Stimulated activated effector memory CD8-positive, alpha-beta T cell treated with anti-CD3 and anti-CD28 coated beads, Interleukin-12 subunit alpha, Interleukin-12 subunit beta, amount 100 ng/mL, for 72 hours (primary cell): ENCODE results near the gene ZNF774.
A peak's percentile ranks its signal among the peaks of the same experiment; 100 is the strongest.
"Not testable (repeated sequence)": the region's sequence is repeated elsewhere in the genome, so short reads cannot be mapped to it uniquely, and the experiment has no call there.

Source experiments
- ATAC-seq: fragments of 150-1000 bp; cut with Tn5 transposase; 2 replicates; pipeline ENCODE4 v1.10.0; 2021
- DNase-seq, 2 donors: peaks; one replicate each; pipeline ENCODE4 v3.0.0; 2021 to 2022; ENCODE audit warnings: low spot score in 2 of 2
- H3K27ac Mint-ChIP-seq: one replicate; pipeline ENCODE4 v1.8.0; 2022; ENCODE audit warnings: mild to moderate bottlenecking, mixed read lengths
- H3K36me3 Mint-ChIP-seq: one replicate; pipeline ENCODE4 v1.8.0; 2022; ENCODE audit warnings: mild to moderate bottlenecking, mixed read lengths
- H3K4me1 Mint-ChIP-seq: one replicate; pipeline ENCODE4 v1.8.0; 2022; ENCODE audit warnings: mixed read lengths
- H3K4me3 Mint-ChIP-seq: one replicate; pipeline ENCODE4 v1.8.0; 2022; ENCODE audit warnings: mild to moderate bottlenecking, mixed read lengths
- H3K9me3 Mint-ChIP-seq: one replicate; pipeline ENCODE4 v1.8.0; 2022; ENCODE audit warnings: mixed read lengths

ZNF774 gene

DNA sequence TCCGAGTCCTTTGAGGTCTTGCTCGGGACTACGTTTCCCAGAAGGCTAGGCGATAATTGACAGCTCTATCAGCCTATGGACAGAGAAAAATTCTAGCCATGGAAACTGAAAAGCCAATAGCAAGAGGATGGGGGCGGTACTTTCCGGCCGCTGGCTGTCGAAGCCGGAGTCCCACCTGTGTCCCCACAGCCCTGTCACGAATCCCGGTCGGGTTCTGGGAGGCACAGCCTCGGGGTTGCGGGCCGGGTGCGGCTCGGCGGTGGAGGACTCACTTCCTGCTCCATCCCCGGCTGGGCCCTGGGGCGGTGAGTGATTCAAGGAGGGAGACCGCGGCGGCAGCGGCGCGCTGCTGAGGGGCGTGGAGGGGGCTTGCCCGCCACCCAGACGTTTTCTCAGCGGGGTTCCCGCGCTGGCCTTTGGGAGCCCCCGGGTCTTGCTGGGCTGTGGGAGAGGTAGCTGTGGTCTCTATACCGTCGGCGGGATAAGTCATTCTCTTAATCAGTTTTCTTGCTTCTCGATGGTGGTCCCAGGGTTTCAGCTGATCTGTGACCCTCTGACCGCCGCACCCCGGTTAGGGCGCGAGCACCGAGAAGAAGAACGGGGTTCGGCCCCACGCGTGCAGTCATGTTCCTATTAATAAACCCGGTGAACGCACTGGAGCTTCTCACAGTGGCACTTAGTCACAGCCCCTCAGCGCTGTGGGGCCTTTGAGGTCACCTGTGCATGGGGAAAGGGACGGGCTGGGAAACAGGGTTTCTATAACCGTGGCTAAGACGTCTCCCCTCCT lies at the start of gene ZNF774:
ZNF774 (plus strand) TSS at position 178 of the 787 bp plus-strand sequence. CDS start 2,377 bp downstream, outside the sequence.
- no peaks in the 10 kb centered on the region for H3K36me3 Mint-ChIP-seq
- peak; percentile 81 to 96 for DNase-seq
- peak within 1 kb of the TSS; percentile 89 for H3K27ac Mint-ChIP-seq
- H3K4me3 Mint-ChIP-seq: peak within 1 kb of the TSS; percentile 85
- peaks cover 16% of the 10 kb centered on the region for H3K4me1 Mint-ChIP-seq
- H3K9me3 Mint-ChIP-seq: no peaks in the 10 kb centered on the region
- peak; percentile 97 for ATAC-seq

DNA sequence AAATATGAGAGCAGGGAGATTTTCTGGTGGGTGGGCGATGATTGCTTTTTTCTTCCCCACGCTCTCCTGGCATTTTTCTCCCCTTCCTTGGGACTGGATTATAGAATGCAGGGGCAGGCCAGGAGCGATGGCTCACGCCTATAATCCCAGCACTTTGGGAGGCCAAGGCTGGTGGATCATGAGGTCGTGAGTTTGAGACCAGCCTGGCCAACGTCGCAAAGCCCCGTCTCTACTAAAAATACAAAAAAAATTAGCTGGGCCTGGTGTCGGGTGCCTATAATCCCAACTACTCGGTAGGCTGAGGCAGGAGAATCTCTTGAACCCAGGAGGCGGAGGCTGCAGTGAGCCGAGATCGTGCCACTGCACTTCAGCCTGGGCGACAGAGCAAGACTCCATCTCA lies 46.7 kb upstream of the ZNF774 start:
- not testable (repeated sequence) for ATAC-seq, H3K9me3 Mint-ChIP-seq, H3K27ac Mint-ChIP-seq, DNase-seq, H3K4me3 Mint-ChIP-seq, H3K36me3 Mint-ChIP-seq
- peaks cover 44% of the 10 kb centered on the region for H3K4me1 Mint-ChIP-seq

DNA sequence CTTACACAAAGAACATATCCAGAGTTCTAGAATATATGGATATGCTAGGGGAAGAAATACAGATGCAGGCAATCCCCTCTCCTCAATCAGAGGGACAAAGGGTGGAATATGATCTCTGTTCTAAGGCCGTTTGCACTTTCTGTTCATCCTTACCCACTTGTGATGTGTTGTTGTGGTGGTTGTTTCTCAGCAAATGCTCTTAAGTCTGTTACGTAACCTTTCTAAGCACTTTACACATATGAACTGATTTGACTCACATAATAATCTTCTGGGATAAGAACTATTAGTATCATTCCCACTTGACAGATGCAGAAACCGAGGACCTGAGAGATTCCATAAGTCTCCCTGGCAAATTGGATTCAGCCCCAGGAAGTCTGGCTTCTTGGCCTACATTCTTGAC lies 46.2 kb upstream of the ZNF774 start:
- ATAC-seq (no peak), DNase-seq (no peak)
- Mint-ChIP-seq H3K9me3 (no peaks in the 10 kb centered on the region), H3K36me3 (no peaks in the 10 kb centered on the region), H3K27ac (no peak overlapping the region), H3K4me1 (peaks cover 38% of the 10 kb centered on the region), H3K4me3 (peak overlapping the region; percentile 60)

DNA sequence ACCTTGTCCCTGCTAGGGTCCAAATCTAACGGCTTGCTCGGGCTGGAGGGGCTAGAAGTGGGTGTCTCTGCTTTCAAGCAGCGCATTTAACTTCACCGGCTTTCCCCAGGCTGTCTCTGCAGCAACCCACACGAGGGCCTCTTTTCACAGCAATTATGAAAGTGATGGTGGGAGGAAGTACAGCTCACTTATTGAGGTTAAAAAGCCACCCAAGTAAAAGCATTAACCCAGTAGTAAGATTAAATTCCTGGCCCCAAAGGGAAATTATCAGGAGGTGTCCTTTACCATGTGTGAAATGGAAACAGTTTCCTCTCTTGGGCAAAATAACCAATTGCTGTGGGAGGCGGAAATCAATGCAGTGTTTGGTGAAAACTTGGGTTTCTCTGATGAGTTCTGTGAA lies 45.5 kb upstream of the ZNF774 start:
- Mint-ChIP-seq H3K4me1 (peaks cover 32% of the 10 kb centered on the region), H3K9me3 (no peaks in the 10 kb centered on the region), H3K36me3 (no peaks in the 10 kb centered on the region), H3K4me3 (peak overlapping the region; percentile 60), H3K27ac (no peak overlapping the region)
- peak; percentile 97 for ATAC-seq
- no peak for DNase-seq

DNA sequence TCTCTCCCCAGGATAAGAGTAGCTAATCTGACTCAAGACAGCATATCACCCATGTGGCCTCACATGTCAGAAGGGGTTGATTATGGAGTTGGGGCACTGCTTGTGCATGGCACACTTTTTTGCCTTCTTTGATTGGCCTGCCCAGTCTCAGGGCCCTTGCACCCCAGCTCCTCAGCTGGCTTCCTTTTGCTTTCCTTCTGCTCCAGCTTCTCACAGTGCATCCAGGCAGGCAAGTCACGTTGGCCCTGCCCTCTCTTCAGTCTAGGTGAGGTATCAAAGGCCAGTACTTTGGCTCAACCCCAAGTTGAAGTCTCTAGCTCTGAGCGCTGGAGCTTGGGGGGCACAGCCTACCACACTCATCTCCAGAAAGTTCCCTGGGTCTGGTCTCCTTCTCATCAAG lies 44.4 kb upstream of the ZNF774 start:
- Mint-ChIP-seq H3K27ac (peak overlapping the region; percentile 26), H3K4me3 (no peak overlapping the region)

DNA sequence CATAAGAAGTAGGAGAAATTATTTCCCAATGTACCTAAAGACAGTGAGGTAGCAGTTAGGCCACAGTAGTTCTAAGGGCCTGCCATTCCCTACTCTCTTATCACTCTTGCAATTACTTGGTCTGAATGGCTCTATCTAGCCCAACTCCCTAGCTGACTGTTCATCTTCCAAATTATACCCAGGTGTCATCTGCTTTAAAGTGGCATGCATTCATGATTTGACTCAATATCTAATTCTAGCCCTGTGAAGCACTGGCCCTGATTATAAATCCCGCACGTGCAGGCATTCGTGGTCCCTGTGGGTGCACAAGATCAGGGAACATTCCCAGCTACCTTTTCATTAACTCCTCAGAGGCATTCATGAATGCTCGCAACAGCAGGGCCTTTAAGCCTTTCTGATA lies 43.1 kb upstream of the ZNF774 start:
- ATAC-seq (no peak), DNase-seq (no peak)
- H3K4me3 Mint-ChIP-seq: no peak overlapping the region
- peaks cover 29% of the 10 kb centered on the region for H3K4me1 Mint-ChIP-seq
- H3K27ac Mint-ChIP-seq: no peak overlapping the region
- H3K36me3 Mint-ChIP-seq: no peaks in the 10 kb centered on the region
- H3K9me3 Mint-ChIP-seq: no peaks in the 10 kb centered on the region

More for the DNA sequence above, 44.4 kb upstream of the ZNF774 start:
- DNase-seq (no peak), ATAC-seq (no peak)
- H3K4me1 Mint-ChIP-seq: peaks cover 29% of the 10 kb centered on the region
- H3K36me3 Mint-ChIP-seq: no peaks in the 10 kb centered on the region
- H3K9me3 Mint-ChIP-seq: no peaks in the 10 kb centered on the region

DNA sequence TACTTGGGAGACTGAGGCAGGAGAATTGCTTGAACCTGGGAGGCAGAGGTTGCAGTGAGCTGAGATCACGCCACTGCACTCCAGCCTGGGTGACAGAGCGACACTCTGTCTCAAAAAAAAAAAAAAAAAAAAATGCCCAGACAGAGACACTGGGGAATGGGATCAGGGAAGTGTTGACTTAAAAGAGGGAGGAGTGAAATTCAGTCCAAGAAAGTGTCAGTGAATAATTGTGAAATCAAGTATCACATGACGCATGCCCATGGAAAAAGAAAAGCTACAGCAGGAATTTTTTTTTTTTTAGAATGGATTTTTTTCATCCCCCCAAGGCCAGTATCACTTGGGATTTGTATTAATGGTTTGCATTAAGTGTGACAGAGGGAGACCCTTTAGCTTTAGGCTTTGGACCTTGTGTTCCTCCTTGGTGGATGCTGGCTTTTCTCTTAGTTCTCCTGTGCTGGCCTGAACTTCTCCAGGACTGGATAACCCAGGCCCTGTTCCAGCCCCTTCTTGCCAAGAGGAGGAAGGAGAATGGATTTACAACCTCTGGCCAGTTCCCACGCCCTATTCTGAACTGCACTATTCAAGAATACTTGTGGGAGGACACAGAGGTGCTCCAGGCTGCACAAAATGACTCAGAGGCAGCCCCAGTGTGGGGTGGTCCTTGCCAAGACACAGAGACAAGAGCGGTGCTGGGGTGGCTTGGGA lies 36.7 kb upstream of the ZNF774 start:
- Mint-ChIP-seq H3K9me3 (no peaks in the 10 kb centered on the region), H3K36me3 (no peaks in the 10 kb centered on the region), H3K4me3 (no peak overlapping the region), H3K4me1 (peaks cover 8% of the 10 kb centered on the region), H3K27ac (no peak overlapping the region)
- no peak for ATAC-seq
- no peak for DNase-seq

DNA sequence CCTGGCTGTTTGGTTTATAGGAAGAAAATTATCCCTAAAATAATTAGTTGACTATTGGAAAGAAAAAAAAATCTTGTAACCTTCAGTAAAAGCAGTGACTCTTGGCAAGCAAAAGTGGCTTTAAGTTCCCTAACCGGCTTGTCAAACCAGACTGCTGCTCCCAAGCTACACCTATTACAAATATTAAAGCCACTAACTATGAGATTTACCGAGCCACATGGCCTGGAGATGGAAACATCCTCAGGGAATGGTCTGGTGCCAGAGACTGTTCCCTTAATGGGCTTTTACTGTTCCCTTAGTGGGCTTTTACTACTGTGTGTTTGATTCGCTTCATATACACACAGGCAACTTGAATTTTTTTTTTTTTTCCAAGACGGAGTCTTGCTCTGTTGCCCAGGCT lies 35.9 kb upstream of the ZNF774 start:
- H3K4me1 Mint-ChIP-seq: peaks cover 8% of the 10 kb centered on the region
- H3K27ac Mint-ChIP-seq: no peak overlapping the region
- DNase-seq (no peak), ATAC-seq (no peak)
- no peak overlapping the region for H3K4me3 Mint-ChIP-seq
- no peaks in the 10 kb centered on the region for H3K9me3 Mint-ChIP-seq
- H3K36me3 Mint-ChIP-seq: no peaks in the 10 kb centered on the region

DNA sequence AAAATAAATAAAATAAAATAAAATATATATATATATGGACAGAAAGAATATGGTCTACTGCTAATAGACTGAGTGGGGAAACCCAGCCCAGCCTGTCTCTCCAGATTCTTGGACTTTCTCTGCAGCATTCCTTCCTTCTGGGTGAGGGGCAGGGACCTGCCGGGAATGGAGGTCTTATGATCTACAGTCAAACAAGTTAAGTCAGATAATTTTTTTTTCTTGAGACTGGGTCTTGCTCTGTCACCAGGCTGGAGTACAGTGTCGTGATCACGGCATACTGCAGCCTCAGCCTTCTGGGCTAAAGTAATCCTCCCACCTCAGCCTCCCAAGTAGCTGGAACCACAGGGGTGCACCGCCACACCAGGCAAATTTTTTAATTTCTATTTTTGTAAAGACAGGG lies 33.5 kb upstream of the ZNF774 start:
- no peak overlapping the region for H3K4me3 Mint-ChIP-seq
- H3K27ac Mint-ChIP-seq: no peak overlapping the region
- no peak for ATAC-seq
- DNase-seq: no peak
- no peaks in the 10 kb centered on the region for H3K36me3 Mint-ChIP-seq
- H3K9me3 Mint-ChIP-seq: no peaks in the 10 kb centered on the region
- peaks cover 8% of the 10 kb centered on the region for H3K4me1 Mint-ChIP-seq

DNA sequence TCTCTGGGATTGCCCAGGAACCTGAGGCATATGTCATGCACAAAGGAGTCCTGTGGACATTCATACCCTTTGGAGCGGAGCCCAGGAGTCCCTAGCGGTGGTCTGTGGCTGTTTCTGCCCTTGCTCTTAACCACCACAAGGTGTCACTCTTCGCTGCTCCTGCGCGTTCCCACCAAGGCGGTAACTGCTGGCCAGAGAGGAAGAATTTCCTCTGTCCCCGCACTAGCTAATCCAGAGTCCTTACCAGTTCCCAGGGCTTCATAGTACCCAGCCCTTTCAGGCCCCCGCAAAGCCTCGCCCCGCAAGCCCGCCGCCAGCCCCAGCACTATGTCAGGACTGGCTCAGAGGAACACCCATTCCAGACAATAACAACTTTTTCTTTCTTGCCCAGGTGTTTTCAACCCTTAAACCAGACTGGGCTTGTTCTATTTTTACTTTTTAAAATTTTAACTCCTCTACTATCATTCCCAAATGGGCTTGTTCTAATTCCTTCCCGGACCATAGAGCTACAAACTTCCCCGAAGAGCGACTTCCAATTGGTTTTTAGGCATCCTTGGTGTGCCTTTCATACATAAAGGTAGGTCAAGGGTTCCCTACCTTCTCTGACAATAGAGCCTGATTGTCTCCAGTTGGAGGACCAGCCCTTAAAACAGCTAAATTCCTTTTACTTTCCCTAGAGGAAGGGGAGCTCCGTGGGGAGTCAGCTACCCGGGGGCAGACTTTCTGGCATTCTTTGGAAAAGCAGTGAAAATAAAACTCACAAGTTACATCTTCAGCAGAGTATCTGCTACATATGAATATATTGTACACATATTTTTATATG lies 31.8 kb upstream of the ZNF774 start:
- peak overlapping the region; percentile 23 for H3K4me3 Mint-ChIP-seq
- DNase-seq (peak; percentile 47 to 79), ATAC-seq (peak; percentile 98)
- peak overlapping the region; percentile 44 for H3K27ac Mint-ChIP-seq
- H3K4me1 Mint-ChIP-seq: peaks cover 8% of the 10 kb centered on the region
- no peaks in the 10 kb centered on the region for H3K36me3 Mint-ChIP-seq
- no peaks in the 10 kb centered on the region for H3K9me3 Mint-ChIP-seq

DNA sequence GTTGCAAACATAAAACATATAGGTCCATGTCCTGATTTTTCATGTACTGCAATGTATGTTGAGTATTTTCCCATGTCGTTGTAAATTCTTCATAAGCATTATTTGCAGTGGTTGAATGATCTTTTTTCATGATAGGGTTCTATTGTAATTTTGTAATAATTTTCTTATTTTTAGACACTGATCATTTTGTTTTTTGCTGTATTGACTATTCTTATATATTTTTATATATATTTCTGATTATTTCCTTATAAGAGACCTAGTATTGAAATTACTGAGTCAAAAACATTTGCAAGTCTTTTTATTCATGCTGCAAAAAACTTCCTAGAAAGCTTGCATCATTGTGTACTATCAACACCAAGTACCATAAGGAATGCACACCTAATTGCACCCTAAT lies 31.2 kb upstream of the ZNF774 start:
- Mint-ChIP-seq H3K36me3 (no peaks in the 10 kb centered on the region), H3K4me3 (no peak overlapping the region), H3K9me3 (no peaks in the 10 kb centered on the region), H3K27ac (peak overlapping the region; percentile 44), H3K4me1 (peaks cover 8% of the 10 kb centered on the region)
- ATAC-seq (no peak), DNase-seq (no peak)

DNA sequence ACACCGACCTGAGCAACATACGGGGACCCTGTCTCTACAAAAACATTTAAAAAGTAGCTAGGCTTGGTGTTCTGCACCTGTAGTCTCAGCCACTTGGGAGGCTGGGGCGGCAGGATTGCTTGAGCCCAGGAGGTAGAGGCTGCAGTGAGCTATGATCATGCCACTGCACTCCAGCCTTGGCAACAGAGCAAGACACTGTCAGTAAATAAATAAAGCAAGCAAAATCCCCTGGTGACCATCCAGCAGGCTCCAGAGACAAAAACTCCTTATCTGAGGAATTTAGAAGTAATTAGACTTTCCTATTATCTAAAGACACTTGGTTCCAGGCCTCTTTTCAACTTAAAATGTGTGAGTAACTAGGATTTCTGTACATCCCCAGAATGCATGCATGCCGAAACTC lies 29.5 kb upstream of the ZNF774 start:
- DNase-seq (no peak), ATAC-seq (no peak)
- no peak overlapping the region for H3K27ac Mint-ChIP-seq
- no peaks in the 10 kb centered on the region for H3K9me3 Mint-ChIP-seq
- H3K4me1 Mint-ChIP-seq: peaks cover 8% of the 10 kb centered on the region
- no peaks in the 10 kb centered on the region for H3K36me3 Mint-ChIP-seq
- H3K4me3 Mint-ChIP-seq: no peak overlapping the region

DNA sequence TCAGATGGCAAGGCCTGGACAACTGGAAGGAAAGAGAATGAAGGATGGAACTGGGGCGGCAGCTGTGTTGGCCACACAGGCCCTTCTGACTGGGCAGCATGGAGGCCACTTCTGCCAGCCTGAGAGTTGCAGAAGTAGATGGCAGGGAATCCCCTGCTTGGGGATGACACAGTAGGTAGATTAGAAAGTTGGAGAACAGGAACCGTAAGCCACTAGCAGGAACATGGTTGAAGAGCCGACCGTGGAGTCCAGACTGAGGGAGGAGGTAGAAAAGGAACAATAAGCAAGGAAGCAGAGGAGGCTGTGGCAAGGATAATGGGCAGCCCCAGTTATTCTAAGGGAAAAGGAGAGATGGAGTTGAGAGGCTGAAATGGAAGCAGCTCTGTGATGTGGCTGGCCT lies 26.4 kb upstream of the ZNF774 start:
- H3K9me3 Mint-ChIP-seq: no peaks in the 10 kb centered on the region
- H3K4me1 Mint-ChIP-seq: no peaks in the 10 kb centered on the region
- ATAC-seq (no peak), DNase-seq (no peak)
- no peak overlapping the region for H3K27ac Mint-ChIP-seq
- H3K4me3 Mint-ChIP-seq: no peak overlapping the region
- no peaks in the 10 kb centered on the region for H3K36me3 Mint-ChIP-seq

DNA sequence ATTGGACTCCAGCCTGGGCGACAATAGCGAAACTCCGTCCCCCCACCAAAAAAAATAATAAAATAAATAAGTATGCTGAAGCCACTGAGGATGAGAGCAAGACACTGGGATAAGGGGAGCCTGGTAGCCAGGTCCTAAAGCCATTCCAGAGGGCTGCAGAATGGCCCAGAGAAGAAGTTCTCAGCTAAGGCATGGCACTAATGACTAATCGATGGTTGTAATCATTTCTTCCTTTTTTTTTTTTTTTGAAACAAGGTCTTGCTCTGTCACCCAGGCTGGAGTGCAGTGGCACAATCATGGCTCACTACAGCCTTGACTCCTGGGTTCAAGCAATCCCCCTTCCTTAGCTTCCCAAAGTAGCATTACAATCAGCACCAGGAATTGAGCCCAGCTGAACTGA lies 25.6 kb upstream of the ZNF774 start:
- H3K9me3 Mint-ChIP-seq: no peaks in the 10 kb centered on the region
- no peaks in the 10 kb centered on the region for H3K4me1 Mint-ChIP-seq
- no peak for ATAC-seq
- H3K36me3 Mint-ChIP-seq: no peaks in the 10 kb centered on the region
- no peak overlapping the region for H3K4me3 Mint-ChIP-seq
- DNase-seq: no peak
- H3K27ac Mint-ChIP-seq: no peak overlapping the region

DNA sequence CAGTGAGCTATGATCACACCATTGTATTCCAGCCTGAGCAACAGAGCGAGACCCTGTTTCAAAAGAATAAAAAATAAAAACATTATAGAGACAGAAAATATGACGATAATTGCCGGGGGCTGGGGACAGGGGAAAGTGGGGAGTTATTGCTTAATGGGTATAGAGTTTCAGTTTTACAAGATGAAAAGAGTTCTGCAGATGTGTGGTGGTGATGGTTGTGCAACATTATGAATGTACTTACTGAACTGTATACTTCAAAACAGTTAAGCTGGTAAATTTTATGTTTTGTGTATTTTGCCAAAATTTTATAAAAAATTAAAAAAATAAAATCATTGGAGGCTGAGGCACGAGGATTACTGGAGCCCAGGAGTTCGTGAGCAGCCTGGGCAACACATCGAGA lies 24.8 kb upstream of the ZNF774 start:
- Mint-ChIP-seq H3K36me3 (no peaks in the 10 kb centered on the region), H3K9me3 (no peaks in the 10 kb centered on the region), H3K4me1 (no peaks in the 10 kb centered on the region), H3K4me3 (no peak overlapping the region), H3K27ac (no peak overlapping the region)
- ATAC-seq (no peak), DNase-seq (no peak)
